GM12878 (cell line): ENCODE measurements around the gene LYRM4.

Experiments used
- CHD2 ChIP-seq: IDR thresholded peaks from 2 replicates; pipeline ENCODE4 v1.6.1; 2011; ENCODE audit warnings: low read depth, low read length, improper control_type of control experiment, borderline replicate concordance
- HDAC6 ChIP-seq: fragments of 200-600 bp; sonication (generic); IDR thresholded peaks from one replicate; pipeline ENCODE4 v1.8.0; 2017; ENCODE audit warnings: antibody characterized with exemption; ENCODE audit not compliant: unreplicated experiment
- JUND ChIP-seq: IDR thresholded peaks from 2 replicates; pipeline ENCODE4 v1.6.1; 2012; ENCODE audit warnings: low read depth, mild to moderate bottlenecking, low read length, improper control_type of control experiment, moderate library complexity
- NFYB ChIP-seq: IDR thresholded peaks from 2 replicates; pipeline ENCODE4 v1.6.1; 2011; ENCODE audit warnings: low read depth, mild to moderate bottlenecking, low read length, improper control_type of control experiment, moderate library complexity; ENCODE audit not compliant: insufficient read depth
- RCOR1 ChIP-seq: conservative IDR thresholded peaks from 2 replicates; pipeline ENCODE4 v1.6.1; 2012; ENCODE audit warnings: low read depth, low read length, improper control_type of control experiment
- TF ChIP-seq, protein P1 (sequence below), 3 experiments: IDR thresholded peaks in 2 of 3; conservative IDR thresholded peaks in 1 of 3; 2 replicates each; pipeline ENCODE4 v1.5.1; 2011; ENCODE audit warnings: low read depth in 3 of 3, low read length in 3 of 3, mild to moderate bottlenecking in 3 of 3, control low read depth in 2 of 3, moderate library complexity in 2 of 3, inconsistent platforms in 1 of 3, mixed read lengths in 1 of 3; ENCODE audit not compliant: control insufficient read depth in 2 of 3, insufficient read depth in 1 of 3; ENCODE audit errors: extremely low read depth in 1 of 3

DNA sequence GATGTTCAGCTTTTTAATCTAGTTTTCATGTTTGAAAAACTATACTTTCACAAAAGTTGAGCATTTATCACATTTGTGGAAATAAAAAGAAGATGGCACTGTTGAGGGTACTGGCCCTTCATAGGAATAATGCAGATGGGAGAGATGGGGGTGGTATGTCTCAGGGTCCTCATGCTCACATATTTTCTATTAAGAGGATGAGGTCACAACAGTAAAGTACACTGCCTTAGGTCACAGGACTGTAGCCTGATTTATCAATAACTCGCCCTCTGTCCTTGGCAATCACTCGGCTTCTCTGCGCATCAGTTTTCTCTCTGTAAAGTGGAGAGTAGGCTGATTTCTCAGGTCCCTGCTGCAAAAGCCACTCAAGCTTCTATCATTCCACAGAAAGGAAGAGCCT, 119.7 kb downstream of the LYRM4 start:
- TF ChIP-seq CHD2 (no peak), HDAC6 (no peak), RCOR1 (no peak), NFYB (no peak), JUND (no peak)
- TF ChIP-seq, protein P1, sequence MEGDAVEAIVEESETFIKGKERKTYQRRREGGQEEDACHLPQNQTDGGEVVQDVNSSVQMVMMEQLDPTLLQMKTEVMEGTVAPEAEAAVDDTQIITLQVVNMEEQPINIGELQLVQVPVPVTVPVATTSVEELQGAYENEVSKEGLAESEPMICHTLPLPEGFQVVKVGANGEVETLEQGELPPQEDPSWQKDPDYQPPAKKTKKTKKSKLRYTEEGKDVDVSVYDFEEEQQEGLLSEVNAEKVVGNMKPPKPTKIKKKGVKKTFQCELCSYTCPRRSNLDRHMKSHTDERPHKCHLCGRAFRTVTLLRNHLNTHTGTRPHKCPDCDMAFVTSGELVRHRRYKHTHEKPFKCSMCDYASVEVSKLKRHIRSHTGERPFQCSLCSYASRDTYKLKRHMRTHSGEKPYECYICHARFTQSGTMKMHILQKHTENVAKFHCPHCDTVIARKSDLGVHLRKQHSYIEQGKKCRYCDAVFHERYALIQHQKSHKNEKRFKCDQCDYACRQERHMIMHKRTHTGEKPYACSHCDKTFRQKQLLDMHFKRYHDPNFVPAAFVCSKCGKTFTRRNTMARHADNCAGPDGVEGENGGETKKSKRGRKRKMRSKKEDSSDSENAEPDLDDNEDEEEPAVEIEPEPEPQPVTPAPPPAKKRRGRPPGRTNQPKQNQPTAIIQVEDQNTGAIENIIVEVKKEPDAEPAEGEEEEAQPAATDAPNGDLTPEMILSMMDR (IDR thresholded peaks at IDR 0.05 in 2 of 3, conservative IDR thresholded peaks at IDR 0.05 in 1 of 3; ENCODE audit: control insufficient read depth in 2 of 3, extremely low read depth in 1 of 3, insufficient read depth in 1 of 3, low read depth in 3 of 3, low read length in 3 of 3) = no peak
